Midbrain (tissue), 1 donor: Measurements from ENCODE around the gene XYLT1.
A peak's percentile ranks its signal among the peaks of the same experiment; 100 is the strongest.

ENCODE experiments used
- DNase-seq: peaks from one replicate; lab custom pipeline; 2025; lab: John Stamatoyannopoulos, UW

The XYLT1 gene

DNA sequence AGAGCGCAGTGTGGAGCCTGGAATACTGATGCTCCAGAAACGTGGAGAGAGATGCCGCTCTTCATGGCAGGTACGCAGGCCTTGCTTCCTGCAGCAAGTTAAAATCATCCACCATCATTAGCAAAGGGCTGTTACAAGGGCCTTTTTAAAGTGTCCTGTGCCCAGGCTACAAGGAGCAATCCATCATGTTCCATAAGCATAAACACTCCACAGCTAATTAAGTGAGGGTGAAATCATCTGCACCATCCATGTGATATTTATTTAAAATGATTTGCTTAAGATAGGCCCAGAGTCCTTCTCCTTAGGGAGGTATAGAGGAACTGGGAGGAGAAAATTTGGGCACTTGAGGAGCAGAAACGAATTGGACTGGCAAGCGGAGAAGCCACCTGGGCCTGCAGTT lies 372.1 kb downstream of the XYLT1 start:
- no peak for DNase-seq

DNA sequence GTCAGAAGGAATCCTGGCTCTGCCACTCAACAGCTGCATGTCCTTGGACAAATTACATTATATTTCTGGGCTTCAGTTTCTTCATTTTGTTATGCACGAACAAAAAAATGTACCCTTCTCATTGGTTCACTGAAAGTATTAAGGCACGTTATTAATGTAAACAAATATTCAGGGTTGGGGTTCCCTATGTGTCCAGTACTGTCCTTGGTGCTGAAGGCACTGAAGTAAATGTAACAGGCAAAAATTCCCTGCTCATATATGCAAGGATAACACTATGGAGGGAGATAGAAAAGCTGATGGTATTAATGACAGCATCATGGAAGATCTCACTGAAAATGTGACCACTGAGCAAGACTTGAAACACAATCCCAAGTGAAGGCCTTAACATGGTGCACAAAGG lies 386.6 kb downstream of the XYLT1 start:
- no peak for DNase-seq

DNA sequence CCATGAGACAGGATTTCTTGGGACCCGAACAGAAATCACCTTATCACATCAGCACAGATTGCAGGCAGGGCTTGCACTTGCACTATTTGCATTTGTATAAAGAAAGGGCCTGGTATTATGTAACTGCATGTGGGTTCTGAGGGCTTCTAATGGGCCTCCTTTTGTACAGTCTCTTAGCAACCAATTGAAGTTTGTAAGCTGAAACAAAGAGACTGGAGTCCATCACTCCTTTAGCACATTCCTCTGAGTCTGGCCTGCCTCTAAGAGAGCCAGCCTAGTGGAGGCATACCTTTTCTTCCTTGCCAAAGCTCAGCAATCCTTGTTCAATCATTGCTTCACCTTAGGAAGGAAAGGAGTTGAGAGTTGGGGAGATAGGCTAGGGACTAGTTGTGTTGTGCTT lies 387.1 kb downstream of the XYLT1 start:
- peak; percentile 19 for DNase-seq

DNA sequence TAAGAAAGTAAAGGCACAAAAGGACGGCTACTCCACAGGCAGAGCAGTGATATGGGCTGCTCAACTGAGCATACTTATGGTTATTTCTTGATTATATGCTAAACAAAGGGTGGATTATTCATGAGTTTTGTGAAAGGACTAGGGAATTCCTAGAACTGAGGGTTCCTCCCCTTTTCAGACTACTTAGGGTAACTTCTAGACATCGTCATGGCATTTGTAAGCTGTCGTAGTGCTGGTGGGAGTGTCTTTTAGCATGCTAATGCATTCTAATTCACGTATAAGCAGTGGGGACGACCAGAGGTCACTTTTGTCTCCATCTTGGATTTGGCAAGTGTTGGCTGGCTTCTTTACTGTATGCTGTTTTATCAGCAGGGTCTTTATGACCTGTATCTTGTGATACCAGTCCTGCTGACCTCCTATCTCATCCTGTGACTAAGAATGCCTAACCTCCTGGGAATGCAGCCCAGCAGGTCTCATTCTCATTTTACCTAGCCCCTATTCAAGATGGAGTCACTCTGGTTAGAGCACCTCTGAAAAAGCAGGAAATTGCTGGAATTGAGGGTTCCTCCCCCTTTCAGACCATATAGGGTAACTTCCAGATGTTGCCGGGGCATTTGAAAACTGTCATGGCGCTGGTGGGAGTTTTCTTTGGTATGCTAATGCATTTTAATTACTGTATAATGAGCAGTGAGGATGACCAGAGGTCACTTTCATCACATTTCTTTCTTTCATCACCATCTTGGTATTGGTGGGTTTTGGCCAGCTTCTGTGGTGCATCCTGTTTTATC lies 388.5 kb downstream of the XYLT1 start:
- DNase-seq, result no peak

DNA sequence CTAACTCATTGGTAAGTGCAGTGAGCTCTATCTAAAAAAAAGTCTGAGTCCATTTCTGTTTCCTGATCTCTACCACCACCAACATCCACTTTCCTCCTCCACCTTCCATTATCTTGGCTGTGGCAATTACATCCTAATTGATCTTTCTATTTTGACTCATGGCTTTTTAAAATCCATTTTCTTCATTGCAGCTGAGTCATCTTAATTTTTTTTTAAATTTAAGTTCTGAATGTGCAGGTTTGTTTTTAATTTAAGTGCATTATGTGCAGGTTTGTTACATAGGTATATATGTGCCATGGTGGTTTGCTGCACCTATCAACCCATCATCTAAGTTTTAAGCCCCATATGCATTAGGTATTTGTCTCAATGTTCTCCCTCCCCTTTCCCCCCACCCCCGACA lies 390.7 kb downstream of the XYLT1 start:
- no peak for DNase-seq

DNA sequence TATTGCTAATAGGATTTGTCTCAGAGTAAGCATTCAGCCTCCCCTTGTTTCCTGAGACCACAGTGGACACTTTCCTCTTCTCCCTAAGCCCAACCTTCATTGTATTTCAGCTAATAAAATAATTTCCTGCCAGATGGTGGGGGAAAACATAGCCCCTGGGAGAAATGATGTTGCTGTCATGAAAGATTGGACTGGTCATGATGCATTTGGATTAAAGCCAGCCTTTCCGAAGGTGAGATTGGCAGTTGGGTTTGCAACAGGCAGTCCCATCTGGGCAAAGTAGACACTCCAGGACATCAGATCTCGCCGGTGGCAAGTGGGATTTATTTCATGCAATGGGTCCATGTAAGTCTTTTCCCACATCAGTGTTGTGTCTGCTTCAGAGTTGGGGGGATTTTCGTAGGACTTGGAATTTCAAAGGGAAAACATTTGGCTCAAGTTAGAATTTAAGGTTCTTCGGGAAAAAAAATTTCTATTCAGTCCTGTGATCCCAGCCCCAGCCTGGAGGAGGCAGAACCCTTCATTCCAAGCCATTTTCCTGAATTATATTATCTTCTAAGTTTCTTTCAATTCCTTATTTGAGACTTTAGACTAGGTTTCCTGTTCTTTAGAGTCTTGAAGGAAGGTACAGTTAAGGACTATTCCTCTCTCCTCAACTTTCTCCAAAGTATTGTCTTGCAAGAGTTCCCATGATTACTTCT lies 391.7 kb downstream of the XYLT1 start:
- DNase-seq, result no peak

DNA sequence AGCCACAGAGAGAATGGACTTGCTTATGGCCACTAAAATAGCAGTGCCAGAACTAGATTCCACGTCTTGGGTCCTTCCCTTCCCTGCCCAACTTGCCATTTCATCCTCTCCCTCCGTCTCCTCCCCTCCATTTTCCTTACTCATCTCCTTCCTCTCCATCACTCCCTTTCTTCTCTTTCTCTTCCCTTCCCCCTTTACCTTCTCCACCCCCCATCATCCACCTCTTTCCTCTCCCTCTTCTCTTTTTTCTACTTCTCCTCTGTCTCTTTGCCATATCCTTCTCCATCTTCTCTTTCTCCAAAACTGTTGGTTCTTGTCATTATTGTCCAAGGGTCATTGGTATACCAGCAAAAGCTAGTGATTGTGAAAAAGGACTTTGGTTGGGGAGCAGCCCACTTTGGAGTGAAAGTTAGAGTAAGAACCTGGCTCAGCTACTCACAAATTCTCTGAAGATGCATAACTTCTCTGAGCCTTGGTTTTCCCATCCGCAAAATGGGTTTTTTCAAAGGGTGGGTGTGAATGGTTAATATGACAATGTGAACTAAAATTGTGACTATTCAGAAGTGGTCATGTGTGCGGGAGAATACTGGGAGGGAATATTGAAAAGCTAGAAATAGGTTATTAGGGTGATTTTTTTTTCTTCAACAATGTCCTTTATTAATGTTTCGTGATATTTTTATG lies 393.8 kb downstream of the XYLT1 start:
- DNase-seq, result no peak

DNA sequence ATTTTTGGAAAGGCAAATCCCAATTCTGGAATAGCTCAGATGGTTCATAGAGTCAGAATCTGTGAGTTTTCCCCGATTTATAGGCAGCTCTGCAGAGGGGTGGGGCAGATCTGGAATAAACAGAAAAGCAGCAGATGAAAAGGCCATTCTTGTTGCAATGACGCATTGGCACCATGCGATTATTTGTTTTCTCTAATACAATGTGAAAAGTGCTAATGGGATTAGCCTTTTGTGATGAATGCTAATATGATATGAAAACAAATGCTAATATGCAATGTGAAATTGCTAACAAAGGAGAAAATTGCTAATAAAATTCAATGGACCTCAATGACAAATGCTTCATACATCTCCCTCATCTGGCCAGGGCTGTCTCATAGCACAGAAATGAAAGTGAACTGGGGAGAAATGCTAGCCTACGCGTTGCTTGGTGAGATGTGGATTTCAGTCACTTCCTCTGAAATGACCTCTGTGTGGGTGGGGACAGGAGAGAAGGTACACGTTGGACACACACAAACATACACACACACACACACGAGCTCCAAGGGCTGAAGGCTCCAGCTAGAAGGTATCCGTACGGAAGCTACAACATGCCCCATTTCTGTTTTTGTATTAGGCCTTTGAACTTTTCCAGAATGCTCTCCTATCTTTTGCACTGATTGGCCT lies 394.5 kb downstream of the XYLT1 start:
- no peak for DNase-seq

DNA sequence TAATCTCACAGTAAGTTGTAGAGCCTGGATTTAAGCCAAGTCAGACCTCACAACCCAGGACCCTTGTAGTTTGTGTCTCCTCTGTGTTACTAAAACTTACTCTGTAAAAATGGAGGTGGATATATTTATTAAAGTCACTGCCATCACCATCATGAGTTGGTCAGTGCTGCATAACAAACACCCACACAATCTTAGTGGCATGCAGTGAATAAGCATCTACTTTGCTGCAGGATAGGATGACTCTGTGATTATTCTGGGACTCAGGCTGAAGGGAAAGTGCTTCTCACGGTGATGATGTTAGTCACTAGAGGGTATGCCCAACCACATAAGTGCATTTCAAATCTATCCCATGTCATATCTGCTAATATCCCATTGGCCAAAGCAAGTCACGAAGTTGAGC lies 398.7 kb downstream of the XYLT1 start:
- DNase-seq, result no peak

DNA sequence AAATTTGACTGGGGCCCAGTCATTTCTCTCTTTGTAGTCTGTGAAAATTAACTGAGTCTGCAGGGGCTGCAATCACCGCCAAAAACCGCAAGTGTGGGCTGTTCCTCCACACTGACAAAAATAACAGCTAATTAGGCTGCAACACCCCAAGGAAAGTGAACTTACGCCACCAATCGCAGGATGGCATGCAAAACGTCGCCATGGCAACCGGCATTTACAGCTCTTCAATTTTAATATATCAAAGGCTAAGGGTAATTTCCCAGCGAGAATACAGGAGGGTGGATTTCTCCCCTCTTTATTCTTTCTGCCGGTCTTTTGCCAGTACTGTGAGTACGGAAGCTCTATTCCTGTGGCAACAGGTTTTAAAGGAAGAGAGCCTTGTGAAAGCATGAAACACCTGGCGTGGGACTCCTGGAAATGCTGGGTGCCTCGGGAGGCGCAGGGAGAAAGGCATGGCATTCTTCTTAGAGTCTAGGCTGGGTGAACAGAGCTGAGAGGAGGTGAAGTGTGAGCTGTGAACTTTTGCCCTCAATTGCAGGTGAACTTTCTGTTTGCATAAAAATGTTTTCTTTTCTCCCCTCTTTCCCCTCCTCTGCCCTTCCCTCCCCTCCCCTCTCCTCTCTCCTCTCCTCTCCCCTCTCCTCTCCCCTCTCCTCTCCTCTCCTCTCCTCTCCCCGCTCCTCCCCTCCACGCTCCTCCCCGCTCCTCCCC lies 399.7 kb downstream of the XYLT1 start:
- DNase-seq, result no peak

DNA sequence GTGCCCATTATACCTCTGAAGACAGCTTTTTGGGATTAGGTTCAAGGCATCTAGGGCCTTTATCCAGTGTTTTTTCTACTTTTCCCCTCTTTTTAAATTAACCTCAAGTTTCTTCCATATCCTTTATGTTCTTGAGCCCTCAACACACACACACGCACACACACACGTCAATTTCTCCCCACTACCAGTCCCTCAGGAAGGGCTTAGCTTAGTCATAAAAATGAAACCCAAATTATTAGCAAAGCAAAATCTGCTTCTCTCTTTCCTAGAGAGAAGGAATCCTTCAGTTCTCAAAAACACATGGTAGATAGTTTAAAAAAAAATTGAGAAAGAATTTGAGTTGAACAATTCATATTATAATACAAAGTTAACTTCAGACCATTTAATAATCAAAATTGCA lies 401.1 kb downstream of the XYLT1 start:
- no peak for DNase-seq

DNA sequence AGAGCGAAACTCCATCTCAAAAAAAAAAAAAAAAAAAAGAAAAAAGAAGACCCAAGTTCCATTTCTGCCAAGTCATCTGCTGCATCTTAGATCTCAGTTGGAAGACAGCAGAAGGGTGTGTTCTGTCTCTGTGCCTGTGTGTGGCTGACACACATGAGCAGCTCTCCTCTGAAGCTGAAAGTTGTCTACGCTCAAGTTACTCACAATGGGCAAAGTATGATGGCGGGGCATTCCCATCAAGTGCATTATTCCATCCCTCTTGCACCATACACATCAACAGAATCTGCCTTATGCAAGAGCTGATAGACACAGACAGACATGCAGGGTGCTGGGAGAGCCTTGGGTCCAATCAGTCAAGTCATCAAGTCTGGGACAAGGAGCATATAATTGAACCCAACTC lies 402.2 kb downstream of the XYLT1 start:
- no peak for DNase-seq

DNA sequence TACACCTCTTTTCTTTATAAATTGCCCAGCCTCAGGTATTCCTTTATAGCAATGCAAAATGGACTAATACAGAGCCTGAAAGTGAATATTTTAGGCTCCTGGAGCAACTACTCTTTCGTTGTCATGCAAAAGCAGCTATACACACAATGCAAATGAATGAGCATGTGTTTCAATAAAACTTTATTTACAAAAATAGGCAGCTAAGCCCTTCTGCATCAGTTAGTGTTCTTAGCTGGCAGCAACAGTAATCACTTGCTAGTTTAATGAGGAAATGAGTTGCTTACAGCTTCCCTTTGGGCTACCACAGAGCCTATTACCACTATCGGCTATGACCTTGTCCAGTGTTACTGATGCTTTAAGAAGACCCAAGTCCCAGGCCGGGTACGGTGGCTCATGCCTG lies 402.9 kb downstream of the XYLT1 start:
- no peak for DNase-seq

DNA sequence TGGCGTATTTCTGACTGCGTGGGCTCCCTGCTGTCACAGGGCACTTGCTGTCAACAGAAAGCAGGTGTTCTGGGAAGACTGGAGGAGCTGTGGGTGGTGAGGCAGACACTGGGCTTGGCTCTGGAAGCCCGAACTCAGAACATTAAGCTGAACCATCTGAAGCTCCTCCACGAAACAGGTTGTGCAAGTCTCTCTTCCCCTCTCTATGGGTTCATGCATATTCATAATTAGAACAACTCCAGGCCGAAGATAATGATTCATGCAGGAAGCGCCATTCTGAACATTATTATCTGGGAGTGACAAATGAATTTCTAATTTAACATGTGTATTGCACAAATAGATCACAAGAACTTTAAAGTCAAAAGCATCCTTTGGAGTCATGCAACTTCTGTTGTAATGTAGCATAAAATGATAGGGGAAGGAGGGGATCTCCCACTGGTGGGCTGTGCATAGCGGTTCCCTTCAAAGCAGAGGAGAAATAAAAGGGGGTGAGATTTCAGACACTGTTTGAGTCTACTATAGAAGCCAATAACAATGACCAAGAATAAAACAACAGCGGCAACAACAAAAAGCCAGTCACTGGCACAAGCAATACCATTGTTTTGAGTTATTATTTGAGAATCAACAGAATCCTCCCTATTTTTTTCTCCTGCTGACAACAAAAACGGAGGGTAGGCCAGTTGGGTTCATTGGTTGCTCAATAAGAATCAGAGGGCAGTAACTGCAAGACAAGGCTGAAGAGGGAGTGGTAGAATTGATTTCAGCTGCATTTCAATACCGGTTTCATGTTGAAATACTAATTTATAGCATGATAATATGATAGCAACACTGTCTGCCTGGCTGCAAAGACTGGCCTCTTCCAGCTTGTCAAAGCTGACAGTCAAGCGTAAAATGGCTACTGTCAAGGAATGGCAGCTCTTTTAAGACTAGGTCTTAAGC lies 407.3 kb downstream of the XYLT1 start:
- DNase-seq, result no peak

DNA sequence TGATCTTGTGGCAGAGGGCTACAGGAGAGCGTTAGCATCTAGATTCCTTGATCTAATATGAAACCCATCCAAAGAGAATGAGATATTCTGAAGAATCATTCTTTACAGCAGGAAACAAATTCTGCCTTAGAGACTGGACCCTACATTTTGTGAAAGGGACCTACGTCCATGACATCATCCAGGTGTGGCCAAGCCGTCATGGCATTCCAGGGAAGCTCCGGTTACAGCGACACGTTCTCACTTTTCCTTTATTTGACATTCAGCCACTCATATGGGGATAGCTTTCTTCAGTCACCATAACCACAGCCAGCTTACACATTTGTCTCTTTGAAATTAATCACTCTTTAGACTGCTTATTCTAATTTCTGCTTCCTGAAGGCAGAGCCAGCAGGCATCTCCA lies 408.1 kb downstream of the XYLT1 start:
- DNase-seq, result no peak

DNA sequence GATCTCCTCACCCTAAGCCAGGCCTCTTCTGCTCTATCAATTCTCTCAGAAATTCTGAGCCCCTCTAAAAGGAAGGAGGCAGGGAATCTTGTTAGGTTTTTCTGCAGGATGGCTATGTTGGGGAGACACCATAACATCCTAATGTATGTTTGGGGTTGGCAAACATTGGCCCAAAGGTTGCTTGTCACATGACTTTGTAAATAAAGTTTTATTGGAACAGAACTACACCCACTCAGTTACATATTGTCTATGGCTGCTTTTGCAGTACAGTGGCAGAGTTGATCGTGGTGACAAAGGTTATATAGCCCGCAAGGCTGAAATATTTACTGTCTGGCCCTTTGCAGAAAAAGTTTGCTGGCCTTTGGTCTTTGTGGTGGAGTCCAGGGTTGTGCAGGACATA lies 409.4 kb downstream of the XYLT1 start:
- no peak for DNase-seq

DNA sequence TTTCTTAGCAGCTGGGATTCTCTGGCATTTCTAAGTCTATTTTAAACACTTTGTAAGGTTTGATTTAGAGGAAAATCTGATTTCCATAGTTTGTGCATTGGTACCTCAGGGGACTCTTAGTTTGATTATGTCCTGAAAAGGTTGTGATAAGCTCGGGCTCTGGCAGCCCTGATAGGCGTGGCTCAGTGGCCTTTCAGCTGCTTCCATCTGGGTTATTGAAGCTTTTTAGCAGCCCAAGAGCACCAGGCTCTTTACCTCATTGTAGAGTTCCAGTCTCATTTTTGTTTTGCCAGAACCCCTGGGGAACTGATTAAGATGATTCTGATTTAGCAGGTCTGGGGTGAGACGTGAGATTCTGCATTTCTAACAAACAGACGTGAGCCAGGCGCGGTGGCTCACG lies 412.3 kb downstream of the XYLT1 start:
- no peak for DNase-seq

DNA sequence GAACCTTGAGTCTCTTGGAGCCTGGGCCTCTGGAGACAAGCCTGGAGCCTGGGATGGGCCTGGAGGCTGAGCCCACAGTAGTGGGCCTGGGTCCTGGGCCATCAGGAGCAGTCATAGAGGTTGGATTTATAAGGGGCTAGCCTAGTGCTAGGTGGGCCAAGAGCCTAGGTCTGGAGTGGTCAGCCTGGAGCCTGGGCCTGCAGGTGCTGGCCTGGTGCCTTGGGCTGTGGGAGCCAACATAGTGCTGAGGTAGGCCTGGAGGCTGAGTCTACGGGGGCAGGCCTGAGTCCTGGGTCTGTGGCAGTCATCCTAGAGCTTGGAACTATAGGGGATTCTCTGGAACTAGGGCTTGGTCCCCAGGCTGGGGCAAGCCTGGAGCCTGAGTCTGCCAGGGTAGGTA lies 414.1 kb downstream of the XYLT1 start:
- no peak for DNase-seq

DNA sequence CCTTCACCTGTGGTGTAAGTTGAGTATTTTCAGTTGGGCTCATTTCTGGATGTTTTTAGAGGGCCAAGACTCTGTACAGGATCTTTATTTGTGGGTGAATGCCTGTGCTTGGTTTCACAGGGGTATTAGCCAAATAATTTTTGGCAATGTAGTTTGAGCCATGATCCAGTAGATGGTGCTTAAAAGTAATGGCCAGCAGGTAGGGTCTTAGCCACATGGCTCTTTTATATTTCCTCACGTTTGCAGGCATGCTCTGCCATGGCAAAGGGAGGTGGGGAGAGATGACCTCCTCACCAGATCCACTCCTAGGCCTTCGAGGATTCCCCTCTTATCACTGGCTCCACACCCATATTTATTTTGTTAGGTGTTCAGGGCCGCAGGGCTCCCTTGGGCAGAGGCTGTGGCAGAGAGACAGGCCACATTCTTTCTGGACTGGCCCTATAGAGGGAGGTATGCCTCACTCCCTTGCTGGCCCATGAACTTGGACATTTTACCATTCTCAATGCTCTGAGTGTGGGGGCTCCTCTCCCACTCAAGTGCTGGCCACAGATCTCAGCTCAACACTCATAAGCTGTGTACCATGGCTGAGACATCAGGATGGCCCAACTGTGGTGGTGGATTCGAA lies 417.1 kb downstream of the XYLT1 start:
- DNase-seq, result no peak
